GM12865 (cell line): ENCODE results near the gene ERCC4.

Experiments
- DNase-seq: peaks from one replicate; pipeline ENCODE4 v3.0.0; 2010; ENCODE audit warnings: low read depth
- H3K4me3 ChIP-seq: 2 replicates; pipeline ENCODE4 v1.5.1; 2011; ENCODE audit warnings: mild to moderate bottlenecking, low read depth, low read length, control low read depth
- TF ChIP-seq, protein P1 (sequence below): IDR thresholded peaks from 2 replicates; pipeline ENCODE4 v1.5.1; 2011; ENCODE audit warnings: low read length, control low read depth, low read depth, inconsistent platforms; ENCODE audit not compliant: insufficient read depth; ENCODE audit errors: missing control alignments

ERCC4 gene

GRCh38 chr16:13919330-13919682, 648 bp upstream of the ERCC4 start:
- H3K4me3 ChIP-seq, result no peak overlapping the region
- TF ChIP-seq, protein P1, sequence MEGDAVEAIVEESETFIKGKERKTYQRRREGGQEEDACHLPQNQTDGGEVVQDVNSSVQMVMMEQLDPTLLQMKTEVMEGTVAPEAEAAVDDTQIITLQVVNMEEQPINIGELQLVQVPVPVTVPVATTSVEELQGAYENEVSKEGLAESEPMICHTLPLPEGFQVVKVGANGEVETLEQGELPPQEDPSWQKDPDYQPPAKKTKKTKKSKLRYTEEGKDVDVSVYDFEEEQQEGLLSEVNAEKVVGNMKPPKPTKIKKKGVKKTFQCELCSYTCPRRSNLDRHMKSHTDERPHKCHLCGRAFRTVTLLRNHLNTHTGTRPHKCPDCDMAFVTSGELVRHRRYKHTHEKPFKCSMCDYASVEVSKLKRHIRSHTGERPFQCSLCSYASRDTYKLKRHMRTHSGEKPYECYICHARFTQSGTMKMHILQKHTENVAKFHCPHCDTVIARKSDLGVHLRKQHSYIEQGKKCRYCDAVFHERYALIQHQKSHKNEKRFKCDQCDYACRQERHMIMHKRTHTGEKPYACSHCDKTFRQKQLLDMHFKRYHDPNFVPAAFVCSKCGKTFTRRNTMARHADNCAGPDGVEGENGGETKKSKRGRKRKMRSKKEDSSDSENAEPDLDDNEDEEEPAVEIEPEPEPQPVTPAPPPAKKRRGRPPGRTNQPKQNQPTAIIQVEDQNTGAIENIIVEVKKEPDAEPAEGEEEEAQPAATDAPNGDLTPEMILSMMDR, result peak; percentile 29
- peak; percentile 40 for DNase-seq

DNA sequence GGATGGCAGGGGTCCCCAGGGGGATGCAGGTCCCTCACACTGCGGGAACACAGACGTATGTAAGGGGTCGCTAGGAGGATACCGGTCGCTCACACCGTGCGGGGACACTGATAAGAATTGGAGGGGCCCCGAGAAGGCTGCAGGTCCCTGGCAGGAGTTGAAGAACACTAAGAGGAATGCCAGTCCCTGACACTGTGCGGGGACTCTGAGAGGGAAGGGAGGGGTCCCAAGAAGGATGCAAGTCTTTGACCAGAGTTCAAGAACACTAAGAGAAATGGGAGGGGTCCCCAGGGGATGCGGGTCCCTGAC, 510 bp downstream of the ERCC4 start:
- no peak for DNase-seq
- H3K4me3 ChIP-seq, result peak overlapping the region; percentile 88
- TF ChIP-seq, protein P1, result no peak

DNA sequence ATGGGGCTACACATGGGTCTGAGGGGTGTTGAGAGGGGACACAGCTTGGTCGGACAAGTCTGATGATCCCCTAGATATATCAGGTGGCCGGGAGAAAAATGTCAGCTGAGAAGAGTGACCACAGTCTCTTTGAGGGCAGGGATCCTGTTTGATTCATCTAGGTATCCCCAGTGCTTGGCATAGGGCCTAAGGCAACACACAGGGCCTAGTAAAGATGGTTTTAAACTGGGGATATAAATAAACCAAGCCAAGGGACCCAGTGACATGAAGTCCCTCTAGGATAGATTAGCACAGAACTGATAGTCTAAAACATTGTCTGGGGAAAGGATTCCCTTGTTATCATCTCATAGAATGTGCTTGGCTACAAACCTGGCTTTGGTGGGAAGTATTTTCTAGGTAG, 1.4 kb downstream of the ERCC4 start:
- DNase-seq, result no peak
- H3K4me3 ChIP-seq, result no peak overlapping the region; the same call in 1 of the 2 replicates
- TF ChIP-seq, protein P1, result no peak

GRCh38 chr16:13923703-13924298, 3.8 kb downstream of the ERCC4 start:
- peak; percentile 66 for DNase-seq
- H3K4me3 ChIP-seq, result no peak overlapping the region
- TF ChIP-seq, protein P1, result peak; percentile 46

GRCh38 chr16:13926464-13926863, 6.5 kb downstream of the ERCC4 start:
- TF ChIP-seq, protein P1, result no peak
- DNase-seq, result no peak
- no peak overlapping the region for H3K4me3 ChIP-seq

- TF ChIP-seq, protein P1, result no peak
- no peak for DNase-seq
Measured at GRCh38 chr16:13926891-13927290, 6.9 kb downstream of the ERCC4 start.

GRCh38 chr16:13928646-13929045, 8.7 kb downstream of the ERCC4 start:
- no peak overlapping the region for H3K4me3 ChIP-seq
- TF ChIP-seq, protein P1, result no peak
- DNase-seq, result no peak

More at GRCh38 chr16:13926891-13927290, 6.9 kb downstream of the ERCC4 start:
- H3K4me3 ChIP-seq, result no peak overlapping the region
